ACC112 (cell line): ENCODE data around the gene TCN1.
"Not testable (repeated sequence)": the region's sequence is repeated elsewhere in the genome, so short reads cannot be mapped to it uniquely, and the experiment has no call there.

ENCODE experiments used
- H2AFZ ChIP-seq: fragments of 200-600 bp; sonication (generic); one replicate; pipeline ENCODE4 v1.6.0; 2017; ENCODE audit warnings: antibody characterized with exemption, low read length; ENCODE audit not compliant: unreplicated experiment
- H3K27ac ChIP-seq: fragments of 200-600 bp; sonication (generic); 2 replicates; pipeline ENCODE4 v1.5.1; 2014; ENCODE audit warnings: low read depth, mild to moderate bottlenecking, antibody characterized with exemption, low read length, moderate library complexity
- H3K27me3 ChIP-seq: fragments of 200-600 bp; sonication (generic); 2 replicates; pipeline ENCODE4 v1.6.1; 2014; ENCODE audit warnings: mild to moderate bottlenecking, antibody characterized with exemption, low read length, moderate library complexity, mixed read lengths; ENCODE audit not compliant: insufficient read depth
- H3K36me3 ChIP-seq: fragments of 200-600 bp; sonication (generic); 2 replicates; pipeline ENCODE4 v1.6.1; 2016; ENCODE audit warnings: mild to moderate bottlenecking, antibody characterized with exemption, low read length, moderate library complexity, mixed read lengths; ENCODE audit not compliant: insufficient read depth
- H3K4me1 ChIP-seq: fragments of 200-600 bp; sonication (generic); one replicate; pipeline ENCODE4 v1.6.1; 2016; ENCODE audit warnings: low read length, mixed read lengths; ENCODE audit not compliant: insufficient read depth, unreplicated experiment, control insufficient read depth
- H3K4me3 ChIP-seq: fragments of 200-600 bp; sonication (generic); 2 replicates; pipeline ENCODE4 v1.5.1; 2014; ENCODE audit warnings: mild to moderate bottlenecking, low read depth, low read length
- H3K79me2 ChIP-seq: fragments of 200-600 bp; sonication (generic); one replicate; pipeline ENCODE4 v1.6.0; 2016; ENCODE audit warnings: low read length; ENCODE audit not compliant: control insufficient read depth, unreplicated experiment, insufficient read depth

TCN1 gene

DNA sequence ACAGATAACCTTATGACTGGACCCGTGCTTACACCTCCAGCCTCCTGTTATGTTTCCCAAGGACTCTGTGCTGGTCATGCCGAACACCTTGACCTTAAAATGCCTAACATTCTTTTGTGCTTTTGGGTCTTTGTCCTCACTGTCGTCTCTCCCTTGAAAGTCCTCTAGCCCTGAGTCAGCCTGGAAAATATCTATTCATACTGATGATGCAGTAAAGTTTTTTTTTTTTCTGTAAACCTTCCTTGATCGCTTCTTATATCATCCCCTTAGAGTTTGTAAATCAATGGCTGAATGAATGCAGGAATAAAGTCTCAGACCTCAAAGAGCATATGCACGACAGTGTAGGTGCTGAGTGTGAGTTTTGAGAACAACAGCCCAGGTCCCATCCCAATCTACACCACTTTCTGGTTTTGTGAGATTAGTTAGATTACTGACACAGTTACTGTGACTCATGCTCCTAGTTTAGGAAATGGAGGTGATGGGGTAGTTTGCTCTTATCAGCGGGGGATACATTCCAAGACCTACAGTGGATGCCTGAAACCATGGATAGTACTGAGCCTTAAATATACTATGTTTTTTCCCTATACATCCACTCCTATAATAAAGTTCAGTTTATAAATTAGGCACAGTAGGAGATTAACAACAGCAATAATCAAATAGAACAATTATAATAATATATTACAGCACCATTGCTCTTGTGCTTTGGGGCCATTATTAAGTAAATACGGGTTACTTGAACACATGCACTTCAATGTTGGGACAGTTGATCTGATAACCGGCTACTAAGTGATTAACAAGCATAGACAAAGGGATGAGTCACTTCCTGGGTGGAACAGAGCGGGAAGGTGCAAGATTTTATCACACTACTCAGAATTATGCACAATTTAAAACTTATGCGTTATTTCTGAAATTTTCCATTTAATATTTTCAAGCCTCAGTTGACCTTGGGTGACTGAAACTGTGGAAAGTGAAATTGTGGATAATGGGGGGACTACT is 8.6 kb downstream of the TCN1 start:
- Histone ChIP-seq H2AFZ (no peak overlapping the region), H3K27me3 (peaks cover 61% of the 10 kb centered on the region), H3K79me2 (no peaks in the 10 kb centered on the region), H3K4me1 (no peaks in the 10 kb centered on the region), H3K36me3 (no peaks in the 10 kb centered on the region), H3K4me3 (no peak overlapping the region), H3K27ac (no peak overlapping the region)

DNA sequence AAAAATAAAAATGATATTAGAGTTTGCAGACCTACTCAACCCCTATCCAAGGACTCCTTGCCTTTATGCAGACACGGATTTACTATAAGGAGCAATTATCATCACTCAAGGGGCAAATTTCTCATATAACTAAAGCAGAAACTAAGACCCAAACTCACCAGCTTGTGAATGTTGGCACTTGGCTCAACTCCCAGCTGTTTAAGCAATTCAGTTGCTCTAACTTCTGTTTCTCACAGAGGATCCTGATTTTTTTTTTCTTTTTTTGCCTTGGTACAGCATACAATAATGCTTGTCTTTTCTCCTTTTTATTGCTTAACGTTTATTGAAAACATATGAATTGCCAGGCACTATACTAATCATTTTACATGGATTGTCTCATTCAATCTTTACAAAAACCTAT is 11.4 kb downstream of the TCN1 start:
- H3K79me2 ChIP-seq = no peaks in the 10 kb centered on the region
- no peaks in the 10 kb centered on the region for H3K36me3 ChIP-seq
- no peak overlapping the region for H3K27ac ChIP-seq
- H3K4me1 ChIP-seq = no peaks in the 10 kb centered on the region
- H3K4me3 ChIP-seq = no peak overlapping the region
- peaks cover 48% of the 10 kb centered on the region for H3K27me3 ChIP-seq
- no peak overlapping the region for H2AFZ ChIP-seq

DNA sequence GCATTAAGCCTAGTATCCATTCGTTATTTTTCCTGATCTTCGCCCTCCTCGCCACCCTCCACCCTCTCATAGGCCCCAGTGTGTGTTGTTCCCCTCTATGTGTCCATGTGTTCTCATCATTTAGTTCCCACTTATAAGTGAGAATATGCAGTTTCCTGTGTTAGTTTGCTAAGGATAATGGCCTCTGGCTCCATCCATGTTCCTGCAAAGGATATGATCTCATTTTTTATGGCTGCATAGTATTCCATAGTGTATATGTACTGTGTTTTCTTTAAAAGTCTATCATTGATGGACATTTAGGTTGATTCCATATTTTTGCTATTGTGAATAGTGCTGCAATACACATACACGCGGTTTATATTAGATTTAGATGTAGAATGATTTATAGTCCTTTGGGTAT is 14.9 kb downstream of the TCN1 start:
- not testable (repeated sequence) for H3K79me2 ChIP-seq, H3K4me3 ChIP-seq, H2AFZ ChIP-seq, H3K27ac ChIP-seq, H3K36me3 ChIP-seq, H3K4me1 ChIP-seq
- H3K27me3 ChIP-seq = peaks cover 43% of the 10 kb centered on the region

DNA sequence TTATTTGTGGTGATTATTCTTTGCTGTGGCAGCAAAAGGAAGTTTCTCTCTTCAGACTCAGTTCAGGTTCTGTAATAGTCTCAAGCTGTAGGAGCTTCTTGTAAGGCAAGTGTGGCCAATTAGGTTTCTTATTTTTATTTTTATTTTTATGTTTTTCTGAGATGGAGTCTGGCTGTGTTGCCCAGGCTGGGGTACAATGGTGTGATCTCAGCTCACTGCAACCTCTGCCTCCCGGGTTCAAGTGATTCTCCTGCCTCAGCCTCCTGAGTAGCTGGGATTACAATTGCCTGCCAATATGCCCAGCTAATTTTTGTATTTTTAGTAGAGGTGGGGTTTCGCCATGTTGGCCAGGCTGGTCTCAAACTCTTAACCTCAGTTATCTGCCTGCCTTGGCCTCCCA is 16.7 kb downstream of the TCN1 start:
- not testable (repeated sequence) for H2AFZ ChIP-seq, H3K4me1 ChIP-seq, H3K4me3 ChIP-seq, H3K36me3 ChIP-seq, H3K79me2 ChIP-seq, H3K27ac ChIP-seq
- H3K27me3 ChIP-seq = peaks cover 40% of the 10 kb centered on the region

DNA sequence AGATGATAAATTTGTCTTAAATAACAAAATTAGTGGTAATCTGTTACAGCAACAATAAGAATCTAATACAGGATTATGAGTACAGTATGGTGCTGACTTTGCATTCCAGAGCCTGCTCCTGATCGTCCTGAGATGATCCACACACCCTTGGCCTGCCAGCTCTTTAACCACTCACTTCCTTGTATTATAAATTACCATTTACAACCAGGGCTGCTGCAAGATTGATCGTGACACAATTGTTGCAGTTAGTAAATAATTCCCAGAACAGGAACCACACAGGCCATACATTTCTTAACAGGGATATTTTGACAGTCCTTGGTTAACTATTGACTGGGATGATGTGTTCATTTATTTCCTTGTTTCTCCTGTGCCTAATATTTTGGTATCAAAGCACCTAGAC is 17.2 kb downstream of the TCN1 start:
- no peak overlapping the region for H3K27ac ChIP-seq

DNA sequence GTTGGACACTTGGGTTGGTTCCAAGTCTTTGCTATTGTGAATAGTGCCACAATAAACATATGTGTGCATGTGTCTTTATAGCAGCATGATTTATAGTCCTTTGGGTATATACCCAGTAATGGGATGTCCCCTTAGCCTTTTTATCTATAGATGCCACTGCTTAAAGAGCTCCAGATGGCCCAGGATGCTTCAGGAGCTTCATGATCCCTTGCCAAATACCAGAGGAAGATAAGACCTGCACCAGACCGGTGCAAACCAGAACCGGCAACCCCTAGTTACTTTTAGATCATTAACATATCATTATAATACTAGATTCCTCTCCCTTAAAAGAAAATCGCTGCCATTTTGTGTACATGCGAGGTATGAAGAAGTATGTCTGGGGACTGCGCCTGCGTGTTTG is 17.8 kb downstream of the TCN1 start:
- not testable (repeated sequence) for H3K4me1 ChIP-seq

More for the DNA sequence above, 17.2 kb downstream of the TCN1 start:
- Histone ChIP-seq H2AFZ (no peak overlapping the region), H3K79me2 (no peaks in the 10 kb centered on the region), H3K4me3 (no peak overlapping the region), H3K36me3 (no peaks in the 10 kb centered on the region), H3K4me1 (no peaks in the 10 kb centered on the region), H3K27me3 (peaks cover 36% of the 10 kb centered on the region)

DNA sequence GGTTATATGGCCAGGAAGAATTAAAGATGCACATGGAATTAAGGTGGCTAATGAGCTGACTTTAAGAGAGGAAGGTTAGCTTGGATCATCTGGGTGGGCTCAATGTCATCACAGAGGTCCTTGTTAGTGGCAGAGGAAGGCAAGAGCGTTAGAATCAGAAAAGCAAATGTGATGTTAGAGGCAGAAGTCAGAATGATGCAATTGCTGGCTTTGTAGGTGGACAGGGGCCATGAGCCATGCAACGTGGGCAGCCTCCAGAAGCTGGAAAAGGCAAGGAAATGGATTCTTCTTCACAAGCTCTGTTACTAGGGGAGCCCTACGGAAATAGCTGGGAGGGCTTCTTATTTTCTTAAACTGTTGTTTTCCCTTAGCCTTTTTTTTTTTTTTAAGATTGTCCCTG is 18.7 kb downstream of the TCN1 start:
- H3K4me1 ChIP-seq = no peaks in the 10 kb centered on the region
- no peaks in the 10 kb centered on the region for H3K36me3 ChIP-seq
- H3K27me3 ChIP-seq = peaks cover 22% of the 10 kb centered on the region
- H3K79me2 ChIP-seq = no peaks in the 10 kb centered on the region
- no peak overlapping the region for H3K4me3 ChIP-seq
- H2AFZ ChIP-seq = no peak overlapping the region
- H3K27ac ChIP-seq = no peak overlapping the region

More for the DNA sequence above, 17.8 kb downstream of the TCN1 start:
- H3K36me3 ChIP-seq, H3K79me2 ChIP-seq, H3K27ac ChIP-seq, H2AFZ ChIP-seq, H3K4me3 ChIP-seq: not testable (repeated sequence)
- peaks cover 30% of the 10 kb centered on the region for H3K27me3 ChIP-seq

DNA sequence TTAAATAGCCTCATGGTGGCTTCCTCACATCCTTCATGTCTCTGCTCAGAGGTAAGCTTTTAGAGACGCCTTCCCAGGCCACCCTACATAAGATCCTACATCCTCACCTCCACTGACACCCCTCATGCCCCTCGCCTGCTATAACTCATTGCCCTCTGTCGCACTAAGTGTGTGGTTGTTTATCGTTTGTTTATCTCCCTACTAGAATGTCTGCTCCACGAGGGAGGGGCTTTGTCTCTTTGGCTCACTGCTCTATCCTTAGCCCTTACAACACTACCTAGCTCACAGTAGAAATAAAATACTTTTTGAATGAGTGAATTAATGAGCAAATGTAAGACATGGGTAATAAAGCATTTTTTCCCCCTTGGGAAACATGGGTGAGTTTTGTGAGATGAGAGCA is 19.7 kb downstream of the TCN1 start:
- Histone ChIP-seq H3K4me3 (no peak overlapping the region), H3K27me3 (peaks cover 22% of the 10 kb centered on the region; the same call in 1 of the 2 replicates), H3K4me1 (no peaks in the 10 kb centered on the region), H3K27ac (no peak overlapping the region), H3K79me2 (no peaks in the 10 kb centered on the region), H3K36me3 (no peaks in the 10 kb centered on the region), H2AFZ (no peak overlapping the region)

DNA sequence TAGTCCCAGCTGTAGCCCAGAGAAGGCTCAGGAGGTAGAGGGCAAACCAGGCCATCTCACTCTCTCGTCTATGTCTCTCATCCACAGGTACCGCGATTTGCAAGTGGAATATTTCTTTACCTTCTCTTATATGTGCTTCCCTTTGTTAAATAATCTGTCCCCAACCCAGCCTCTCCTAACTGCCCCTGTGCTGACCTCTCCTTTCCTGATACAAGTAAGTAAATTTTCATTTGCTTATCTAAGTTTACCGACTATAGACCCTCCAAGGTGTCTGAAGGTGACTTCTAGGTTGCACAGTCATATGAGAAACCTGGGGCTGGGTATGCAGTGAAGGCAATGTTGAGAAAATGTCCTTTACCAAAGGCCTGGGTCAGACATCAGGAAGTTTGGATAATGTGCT is 20.9 kb downstream of the TCN1 start, which contains the start of gene CBLIF:
TSS of gene CBLIF (minus strand) at position 101 of the 400 bp plus-strand sequence. CDS start at position 55, 46 bp downstream.
- no peak within 1 kb of the TSS for H2AFZ ChIP-seq
- no peaks in the 10 kb centered on the region for H3K36me3 ChIP-seq
- no peak within 1 kb of the TSS for H3K27ac ChIP-seq
- H3K4me1 ChIP-seq = no peaks in the 10 kb centered on the region
- no peaks in the 10 kb centered on the region for H3K79me2 ChIP-seq
- H3K4me3 ChIP-seq = no peak within 1 kb of the TSS
- peaks cover 23% of the 10 kb centered on the region; the same call in 1 of the 2 replicates for H3K27me3 ChIP-seq

DNA sequence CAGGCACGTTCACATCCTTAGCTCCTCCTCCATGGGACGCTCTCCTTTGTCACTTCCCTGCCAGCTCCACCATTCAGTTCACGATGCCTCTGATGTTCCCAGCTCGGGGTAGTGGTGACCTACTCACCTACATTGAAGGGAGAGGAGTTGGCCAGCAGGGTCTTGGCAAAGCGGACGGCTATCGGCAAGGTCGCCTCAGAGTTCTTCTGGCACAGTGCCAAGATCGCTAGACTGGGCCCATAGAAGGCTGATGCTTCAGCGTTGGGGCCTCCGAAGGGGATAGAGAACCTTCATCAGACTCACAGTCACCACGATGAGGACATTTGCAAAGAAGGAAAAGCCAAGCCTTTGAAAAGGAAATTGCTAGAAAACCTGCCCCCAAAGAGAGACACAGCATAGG is 24.0 kb downstream of the TCN1 start:
- H3K27me3 ChIP-seq = peaks cover 35% of the 10 kb centered on the region
- no peaks in the 10 kb centered on the region for H3K36me3 ChIP-seq
- no peak overlapping the region for H3K4me3 ChIP-seq
- no peaks in the 10 kb centered on the region for H3K4me1 ChIP-seq
- H3K79me2 ChIP-seq = no peaks in the 10 kb centered on the region
- no peak overlapping the region for H2AFZ ChIP-seq
- no peak overlapping the region for H3K27ac ChIP-seq

DNA sequence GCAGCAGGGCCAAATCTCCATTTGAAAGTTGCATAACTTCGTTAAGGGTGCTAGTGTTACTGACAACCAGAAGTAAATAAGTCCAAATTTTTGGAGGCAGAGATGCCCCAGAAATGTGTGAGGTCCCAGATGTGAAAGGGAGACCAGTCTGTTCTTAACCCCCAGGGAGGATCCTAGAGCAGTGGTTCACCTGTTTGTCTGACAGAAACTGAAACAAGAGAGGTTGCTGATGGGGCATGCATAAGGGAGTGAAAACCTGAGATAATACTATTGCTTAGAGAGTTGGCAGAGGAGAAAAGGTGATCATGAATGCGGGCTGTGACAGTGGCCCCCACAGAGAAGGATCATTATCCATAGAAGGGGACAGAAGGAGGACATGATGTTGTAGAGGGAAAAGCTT is 24.8 kb downstream of the TCN1 start:
- no peak overlapping the region for H2AFZ ChIP-seq
- H3K4me3 ChIP-seq = no peak overlapping the region
- H3K79me2 ChIP-seq = no peaks in the 10 kb centered on the region
- peaks cover 34% of the 10 kb centered on the region for H3K27me3 ChIP-seq
- H3K27ac ChIP-seq = no peak overlapping the region
- no peaks in the 10 kb centered on the region for H3K36me3 ChIP-seq
- H3K4me1 ChIP-seq = no peaks in the 10 kb centered on the region
